ENCODE measurements around the gene DYRK1A. TPM values are rescaled to one million over a fixed set of nuclear protein-coding genes. Genes with fewer than 3 reads are reported as not detected.

DYRK1A gene
- total and polyA plus RNA-seq, 10 of the 15 experiments (the other 5 are each of a cell fraction or from before 2014, with no cell fraction given), result 2.4 to 68.6 (median 30.7) TPM

DNA sequence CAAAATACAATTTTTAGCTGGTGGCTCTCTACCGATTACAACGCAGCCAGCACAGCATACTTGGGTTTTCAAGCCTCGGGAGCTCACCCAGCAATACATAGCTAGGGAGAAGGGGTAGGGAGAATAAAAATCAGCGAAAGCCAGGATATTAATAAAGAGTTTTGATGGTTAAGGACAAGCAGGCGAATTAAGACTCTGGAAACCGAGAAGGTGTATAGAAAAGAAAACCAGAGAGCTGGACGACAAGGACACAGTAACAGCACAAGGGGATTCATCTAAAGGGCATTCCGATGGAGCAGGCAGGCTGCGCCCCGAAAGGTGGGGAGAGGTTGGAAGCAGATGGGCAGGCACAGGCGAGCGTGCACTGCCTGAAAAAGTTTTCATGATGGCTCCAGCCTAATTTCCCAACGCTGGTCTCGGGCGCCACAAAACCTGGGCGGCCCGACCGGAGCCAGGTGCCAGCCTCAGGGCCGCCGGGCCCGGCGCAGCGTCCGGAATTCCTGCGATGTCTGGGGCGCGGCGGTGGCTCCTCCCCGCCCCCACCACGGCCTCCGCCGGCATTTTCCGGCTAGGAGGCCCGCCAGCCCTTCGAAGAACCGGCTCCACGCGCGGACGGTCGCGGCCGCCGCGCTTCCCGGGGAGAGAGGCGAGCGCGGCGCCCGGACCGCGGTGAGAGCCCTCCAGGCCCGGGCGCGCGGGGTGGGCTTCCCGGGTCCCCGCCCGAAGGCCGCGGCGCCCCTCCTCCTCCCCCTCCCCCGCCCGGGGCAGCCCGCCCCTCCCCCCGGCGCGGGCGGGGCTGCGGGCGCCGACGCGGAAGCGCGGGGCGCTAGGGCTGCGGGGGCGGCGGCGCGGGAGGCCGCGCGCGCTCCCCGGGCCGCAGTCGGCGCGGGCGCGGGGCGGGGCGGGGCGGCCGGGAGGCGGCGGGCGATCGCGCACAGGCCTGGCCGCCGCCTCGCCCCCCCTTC is 774 bp upstream of the DYRK1A start (continued):
- peak; percentile 58 for TF ChIP-seq TAF1 (IDR thresholded peaks at IDR 0.05; ENCODE audit: borderline replicate concordance, low read depth, low read length)
- peak; percentile 91 for TF ChIP-seq LARP7 (IDR thresholded peaks at IDR 0.05)
- no peak for TF ChIP-seq PAX5 (IDR thresholded peaks at IDR 0.05; ENCODE audit: borderline replicate concordance, low read depth, low read length)
- 0 out of 2 replicates have a peak, but pooled peaks have one; percentile 34 for TF ChIP-seq PML (IDR thresholded peaks at IDR 0.05; ENCODE audit: low read length)
- TF ChIP-seq NR2F1 (conservative IDR thresholded peaks at IDR 0.05), result peak; percentile 38; the same call in 1 of the 2 replicates
- TF ChIP-seq DPF2 (IDR thresholded peaks at IDR 0.05), result peak; percentile 81
- peak; percentile 60 for TF ChIP-seq POLR2A (IDR thresholded peaks at IDR 0.05; ENCODE audit: low read depth, low read length)
- TF ChIP-seq FOXK2 (IDR thresholded peaks at IDR 0.05), result no peak
- 0 out of 2 replicates have a peak, but pooled peaks have one; percentile 12 for TF ChIP-seq NR2C1 (IDR thresholded peaks at IDR 0.05)
- TF ChIP-seq ZNF24 (IDR thresholded peaks at IDR 0.05), result 0 out of 2 replicates have a peak, but pooled peaks have one; percentile 52
- 0 out of 4 replicates have a peak, but pooled peaks of 1 of the 2 experiments have one; percentile 34 for TF ChIP-seq SRF (IDR thresholded peaks at IDR 0.05; ENCODE audit: low read depth in 2 of 2, low read length in 2 of 2)
- peak in 1 of 2 experiments; percentile 95; a peak in 2 of 3 replicates for TF ChIP-seq EGR1 (IDR thresholded peaks at IDR 0.05; ENCODE audit: borderline replicate concordance in 1 of 2, low read depth in 2 of 2, low read length in 2 of 2)
- no peak for TF ChIP-seq RBBP5 (conservative IDR thresholded peaks at IDR 0.05)
- 0 out of 2 replicates have a peak, but pooled peaks have one; percentile 31 for TF ChIP-seq FOXM1 (IDR thresholded peaks at IDR 0.05; ENCODE audit: low read depth, low read length)
- TF ChIP-seq, protein P1, sequence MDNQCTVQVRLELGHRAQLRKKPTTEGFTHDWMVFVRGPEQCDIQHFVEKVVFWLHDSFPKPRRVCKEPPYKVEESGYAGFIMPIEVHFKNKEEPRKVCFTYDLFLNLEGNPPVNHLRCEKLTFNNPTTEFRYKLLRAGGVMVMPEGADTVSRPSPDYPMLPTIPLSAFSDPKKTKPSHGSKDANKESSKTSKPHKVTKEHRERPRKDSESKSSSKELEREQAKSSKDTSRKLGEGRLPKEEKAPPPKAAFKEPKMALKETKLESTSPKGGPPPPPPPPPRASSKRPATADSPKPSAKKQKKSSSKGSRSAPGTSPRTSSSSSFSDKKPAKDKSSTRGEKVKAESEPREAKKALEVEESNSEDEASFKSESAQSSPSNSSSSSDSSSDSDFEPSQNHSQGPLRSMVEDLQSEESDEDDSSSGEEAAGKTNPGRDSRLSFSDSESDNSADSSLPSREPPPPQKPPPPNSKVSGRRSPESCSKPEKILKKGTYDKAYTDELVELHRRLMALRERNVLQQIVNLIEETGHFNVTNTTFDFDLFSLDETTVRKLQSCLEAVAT (IDR thresholded peaks at IDR 0.05), result 0 out of 2 replicates have a peak, but pooled peaks have one; percentile 50
- TF ChIP-seq BACH1 (IDR thresholded peaks at IDR 0.05; ENCODE audit: borderline replicate concordance), result peak; percentile 86
- TF ChIP-seq RB1 (IDR thresholded peaks at IDR 0.05; ENCODE audit: borderline replicate concordance), result peak; percentile 31; the same call in 1 of the 2 replicates
- peak; percentile 82 for TF ChIP-seq GATAD2B (conservative IDR thresholded peaks at IDR 0.05; ENCODE audit: low read depth)
- TF ChIP-seq ZBED1 (IDR thresholded peaks at IDR 0.05; ENCODE audit: borderline replicate concordance), result no peak
- TF ChIP-seq ZNF207 (IDR thresholded peaks at IDR 0.05; ENCODE audit: borderline replicate concordance), result peak; percentile 78; the same call in 1 of the 2 replicates
- TF ChIP-seq, protein P2, sequence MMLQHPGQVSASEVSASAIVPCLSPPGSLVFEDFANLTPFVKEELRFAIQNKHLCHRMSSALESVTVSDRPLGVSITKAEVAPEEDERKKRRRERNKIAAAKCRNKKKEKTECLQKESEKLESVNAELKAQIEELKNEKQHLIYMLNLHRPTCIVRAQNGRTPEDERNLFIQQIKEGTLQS (IDR thresholded peaks at IDR 0.05; ENCODE audit: borderline replicate concordance, extremely low read depth, low read depth, low read length), result no peak
- peak; percentile 77 for TF ChIP-seq CHD2 (IDR thresholded peaks at IDR 0.05; ENCODE audit: borderline replicate concordance, low read depth, low read length)
- TF ChIP-seq, protein P3, sequence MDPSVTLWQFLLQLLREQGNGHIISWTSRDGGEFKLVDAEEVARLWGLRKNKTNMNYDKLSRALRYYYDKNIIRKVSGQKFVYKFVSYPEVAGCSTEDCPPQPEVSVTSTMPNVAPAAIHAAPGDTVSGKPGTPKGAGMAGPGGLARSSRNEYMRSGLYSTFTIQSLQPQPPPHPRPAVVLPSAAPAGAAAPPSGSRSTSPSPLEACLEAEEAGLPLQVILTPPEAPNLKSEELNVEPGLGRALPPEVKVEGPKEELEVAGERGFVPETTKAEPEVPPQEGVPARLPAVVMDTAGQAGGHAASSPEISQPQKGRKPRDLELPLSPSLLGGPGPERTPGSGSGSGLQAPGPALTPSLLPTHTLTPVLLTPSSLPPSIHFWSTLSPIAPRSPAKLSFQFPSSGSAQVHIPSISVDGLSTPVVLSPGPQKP (IDR thresholded peaks at IDR 0.05; ENCODE audit: low read depth, low read length), result no peak
- TF ChIP-seq POLR2AphosphoS5 (IDR thresholded peaks at IDR 0.05; ENCODE audit: low read length), result peak; percentile 48; the same call in 1 of the 2 replicates
- TF ChIP-seq RELA (IDR thresholded peaks at IDR 0.05; ENCODE audit: borderline replicate concordance, partially characterized antibody), result peak; percentile 34
- TF ChIP-seq SMC3 (IDR thresholded peaks at IDR 0.05; ENCODE audit: borderline replicate concordance, low read length), result peak; percentile 18; the same call in 1 of the 2 replicates

Data from GM12878 (cell line).